SK-N-SH treated with all-trans-retinoic acid at 6 μM for 48 hours (cell line): ENCODE data around the gene NR1D2.

Experiments used
- ARNTL ChIP-seq: fragments of 450-650 bp; formaldehyde crosslinking; IDR thresholded peaks from 2 replicates; pipeline ENCODE4 v1.5.0; 2020; ENCODE audit warnings: low read depth, mild to moderate bottlenecking, moderate library complexity, borderline replicate concordance
- CSDC2 ChIP-seq: fragments of 250-450 bp; sonication (Bioruptor Pico); IDR thresholded peaks from 2 replicates; pipeline ENCODE4 v1.5.0; 2020; ENCODE audit warnings: mild to moderate bottlenecking, moderate library complexity
- ESRRG ChIP-seq: fragments of 250-450 bp; sonication (Bioruptor Pico); IDR thresholded peaks from 2 replicates; pipeline ENCODE4 v1.6.1; 2021; ENCODE audit warnings: mild to moderate bottlenecking
- ISL1 ChIP-seq: fragments of 250-450 bp; sonication (Bioruptor Pico); IDR thresholded peaks from 2 replicates; pipeline ENCODE4 v2.1.2; 2022; ENCODE audit warnings: mild to moderate bottlenecking, moderate library complexity
- POU6F1 ChIP-seq: fragments of 250-450 bp; sonication (Bioruptor Pico); IDR thresholded peaks from 2 replicates; pipeline ENCODE4 v1.8.0; 2021; ENCODE audit warnings: low read depth, mild to moderate bottlenecking, moderate library complexity, borderline replicate concordance
- PPARA ChIP-seq: fragments of 250-450 bp; sonication (Bioruptor Pico); IDR thresholded peaks from 2 replicates; pipeline ENCODE4 v1.5.0; 2020; ENCODE audit warnings: mild to moderate bottlenecking, borderline replicate concordance
- TCF4 ChIP-seq: fragments of 250-450 bp; sonication (Bioruptor Pico); IDR thresholded peaks from 2 replicates; pipeline ENCODE4 v1.8.0; 2021; ENCODE audit warnings: mild to moderate bottlenecking, moderate library complexity, borderline replicate concordance
- ZNF565 ChIP-seq: fragments of 450-650 bp; formaldehyde crosslinking; conservative IDR thresholded peaks from 2 replicates; pipeline ENCODE4 v1.5.0; 2020; ENCODE audit warnings: low read depth, mild to moderate bottlenecking, moderate library complexity
- TF ChIP-seq, protein P1 (sequence below): fragments of 250-450 bp; sonication (Bioruptor Pico); IDR thresholded peaks from 2 replicates; pipeline ENCODE4 v1.5.1; 2020; ENCODE audit warnings: low read depth, mild to moderate bottlenecking, moderate library complexity

- TF ChIP-seq CSDC2: no peak
- TF ChIP-seq POU6F1 (CRISPR knock-in tag): no peak
- TF ChIP-seq TCF4 (CRISPR knock-in tag): no peak
- no peak for TF ChIP-seq ZNF565
- TF ChIP-seq PPARA (CRISPR knock-in tag): no peak
- TF ChIP-seq, protein P1, sequence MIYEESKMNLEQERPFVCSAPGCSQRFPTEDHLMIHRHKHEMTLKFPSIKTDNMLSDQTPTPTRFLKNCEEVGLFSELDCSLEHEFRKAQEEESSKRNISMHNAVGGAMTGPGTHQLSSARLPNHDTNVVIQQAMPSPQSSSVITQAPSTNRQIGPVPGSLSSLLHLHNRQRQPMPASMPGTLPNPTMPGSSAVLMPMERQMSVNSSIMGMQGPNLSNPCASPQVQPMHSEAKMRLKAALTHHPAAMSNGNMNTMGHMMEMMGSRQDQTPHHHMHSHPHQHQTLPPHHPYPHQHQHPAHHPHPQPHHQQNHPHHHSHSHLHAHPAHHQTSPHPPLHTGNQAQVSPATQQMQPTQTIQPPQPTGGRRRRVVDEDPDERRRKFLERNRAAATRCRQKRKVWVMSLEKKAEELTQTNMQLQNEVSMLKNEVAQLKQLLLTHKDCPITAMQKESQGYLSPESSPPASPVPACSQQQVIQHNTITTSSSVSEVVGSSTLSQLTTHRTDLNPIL (CRISPR knock-in tag): no peak
- no peak for TF ChIP-seq ISL1 (CRISPR knock-in tag)
- no peak for TF ChIP-seq ARNTL
- no peak for TF ChIP-seq ESRRG (CRISPR knock-in tag)
Observed at GRCh38 chr3:24020036-24020691, 75.1 kb downstream of the NR1D2 start.
